GM19238 (cell line): ENCODE measurements around the gene BBX.

Source experiments
- DNase-seq: peaks from one replicate; pipeline ENCODE4 v3.0.0; 2011; ENCODE audit warnings: low spot score; ENCODE audit not compliant: insufficient read length

Gene BBX

DNA sequence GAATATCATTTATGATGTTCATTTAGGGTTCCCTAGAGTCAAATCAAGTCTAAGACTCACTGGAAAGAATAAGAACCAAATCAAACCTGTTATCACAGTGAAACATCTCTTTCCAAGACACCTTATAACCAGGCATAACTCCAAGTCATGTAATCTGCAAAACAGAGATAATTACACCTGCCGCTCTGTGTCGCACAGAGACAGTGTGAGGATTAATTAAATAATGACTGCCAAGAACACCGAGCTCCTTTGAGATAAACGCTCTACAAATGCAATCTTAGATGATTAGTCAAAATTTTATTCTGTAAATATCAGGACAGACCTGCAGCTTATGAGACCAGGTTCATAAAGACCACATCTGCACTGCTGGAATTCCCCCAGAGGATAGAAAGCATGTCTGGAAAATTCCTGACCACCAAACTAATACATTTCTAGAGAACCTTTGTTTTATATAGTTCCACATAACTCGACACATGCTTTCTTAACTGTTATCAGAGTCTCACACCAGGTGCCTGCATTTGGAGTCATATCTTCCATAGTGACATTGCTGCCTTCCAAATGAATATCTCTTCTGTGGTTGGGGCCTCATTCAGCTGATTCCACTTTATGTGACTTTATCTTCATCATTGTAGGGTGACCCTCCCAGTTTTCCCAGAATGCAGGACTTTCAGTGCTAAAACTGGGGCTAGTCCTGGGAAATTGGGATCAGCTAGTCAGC, 315.3 kb downstream of the BBX start:
- DNase-seq: no peak

DNA sequence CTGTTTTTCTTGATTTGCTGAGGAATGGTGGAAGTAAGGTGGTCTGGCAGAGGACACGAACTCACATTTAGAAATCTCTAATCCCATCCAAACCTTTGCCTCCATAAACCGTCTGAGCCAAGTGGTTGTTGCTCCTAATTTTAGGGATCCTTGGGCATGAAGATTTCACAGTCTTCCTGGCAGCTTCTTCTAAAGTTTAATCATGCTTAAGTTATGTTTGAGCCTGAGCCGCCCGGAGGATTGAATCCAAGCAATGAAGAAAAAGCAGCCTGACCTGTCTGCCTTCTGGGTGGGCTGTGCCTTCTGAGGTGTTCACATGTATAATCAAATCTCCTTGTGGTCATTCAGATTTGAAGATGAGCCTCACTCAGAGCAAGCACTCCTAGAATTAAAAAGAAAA, 319.1 kb downstream of the BBX start:
- DNase-seq: no peak

DNA sequence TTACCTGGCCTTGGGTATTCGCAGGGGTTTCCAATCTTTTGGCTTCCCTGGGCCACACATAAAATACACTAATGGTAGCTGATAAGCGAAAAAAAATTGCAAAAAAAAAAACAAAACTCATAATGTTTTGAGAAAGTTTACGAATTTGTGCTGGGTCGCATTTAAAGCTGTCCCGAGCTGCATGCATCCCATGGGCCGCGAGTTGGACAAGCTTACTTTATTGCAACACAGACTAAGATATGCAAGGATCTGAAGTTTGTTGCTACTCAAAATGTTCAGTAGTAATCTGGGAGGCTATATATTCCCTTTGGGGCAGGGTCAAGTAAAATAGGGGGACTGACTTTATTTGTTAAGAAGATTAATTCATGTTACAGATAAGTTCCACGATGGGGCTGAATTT, 320.2 kb downstream of the BBX start:
- no peak for DNase-seq

DNA sequence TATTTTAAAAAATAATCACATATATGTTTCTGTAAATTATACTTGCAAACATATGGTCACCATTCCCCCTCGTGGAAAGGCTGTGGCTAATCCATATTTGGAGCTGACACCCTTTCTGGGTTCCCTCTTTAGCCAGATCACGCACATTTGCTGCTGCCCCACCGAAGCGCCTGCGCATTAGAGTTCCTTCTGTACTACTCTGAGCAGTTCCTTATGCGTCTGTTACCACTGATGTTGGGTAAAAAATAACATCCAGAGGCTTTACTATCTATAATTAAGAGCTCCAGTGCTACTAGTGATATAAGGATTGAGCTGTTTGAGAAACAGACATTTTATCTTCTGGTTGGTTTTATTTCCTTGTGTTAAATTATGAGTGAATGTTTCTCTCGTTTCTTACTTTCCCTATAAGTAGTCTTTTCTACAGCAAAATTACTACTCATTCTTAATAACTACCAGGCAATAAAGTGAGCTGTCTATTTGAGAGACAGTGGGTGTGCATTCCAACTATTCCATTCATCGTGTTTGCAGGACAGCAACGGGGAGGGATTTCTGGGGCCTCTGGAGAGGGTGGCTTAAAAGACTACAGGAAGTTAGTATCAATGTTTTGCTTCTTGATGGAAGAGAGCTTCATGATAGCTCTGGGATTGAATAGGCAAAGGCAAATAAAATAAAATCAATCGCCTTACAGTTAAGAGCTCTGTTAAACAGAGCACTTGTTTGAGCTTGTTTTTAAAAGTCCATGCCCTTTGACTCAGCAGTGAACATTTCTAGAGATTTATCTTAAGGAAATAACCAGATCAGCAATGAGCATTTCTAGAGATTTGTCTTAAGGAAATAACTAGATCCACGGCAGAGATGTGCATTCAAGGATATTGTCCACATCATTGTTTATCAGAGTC, 322.9 kb downstream of the BBX start:
- DNase-seq: no peak

DNA sequence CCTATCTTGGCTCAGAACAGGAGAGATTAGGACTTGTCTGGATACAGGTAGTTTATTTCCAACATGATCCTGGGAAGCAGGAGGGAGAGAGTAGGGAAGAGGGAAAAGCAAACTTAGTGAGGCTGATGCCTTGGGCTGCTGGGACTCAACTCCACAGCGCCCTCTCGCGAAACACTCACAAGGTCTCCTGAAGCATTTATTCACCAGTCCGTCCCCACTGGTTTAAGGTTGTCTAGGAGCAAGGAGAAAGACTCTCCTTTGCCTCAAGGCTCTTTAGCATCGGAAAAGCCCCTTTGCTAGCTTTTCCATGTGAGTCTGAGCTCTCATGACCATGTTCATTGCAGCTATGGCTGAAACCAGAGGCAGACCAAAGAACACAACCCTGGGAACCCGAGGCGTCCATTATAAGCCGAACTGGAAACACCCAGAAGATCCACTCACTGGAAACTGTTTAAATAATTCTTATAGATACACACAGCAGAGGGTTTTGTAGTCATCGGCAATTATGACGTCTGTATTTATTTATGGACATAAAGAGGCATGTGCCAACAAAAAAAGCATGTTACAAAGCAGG, 323.6 kb downstream of the BBX start:
- no peak for DNase-seq

DNA sequence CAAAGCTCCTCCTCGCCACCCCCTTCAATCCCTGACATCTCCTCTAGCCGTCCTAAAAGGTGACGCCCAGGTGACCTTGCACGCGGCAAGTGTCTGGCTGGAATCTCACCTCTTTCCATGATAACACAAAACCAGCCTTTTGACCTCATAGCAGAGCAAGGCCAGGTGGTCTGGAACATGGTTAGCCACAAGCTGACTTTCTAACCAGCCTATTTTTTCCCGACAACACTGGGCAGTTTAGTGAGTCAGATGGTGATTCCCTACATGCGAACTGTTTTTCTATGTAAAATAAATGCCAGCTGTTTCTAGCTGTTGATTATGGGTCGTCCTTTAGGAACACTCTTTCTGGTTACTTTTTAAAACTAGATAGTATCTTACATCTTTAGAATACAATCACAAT, 325.0 kb downstream of the BBX start:
- no peak for DNase-seq

DNA sequence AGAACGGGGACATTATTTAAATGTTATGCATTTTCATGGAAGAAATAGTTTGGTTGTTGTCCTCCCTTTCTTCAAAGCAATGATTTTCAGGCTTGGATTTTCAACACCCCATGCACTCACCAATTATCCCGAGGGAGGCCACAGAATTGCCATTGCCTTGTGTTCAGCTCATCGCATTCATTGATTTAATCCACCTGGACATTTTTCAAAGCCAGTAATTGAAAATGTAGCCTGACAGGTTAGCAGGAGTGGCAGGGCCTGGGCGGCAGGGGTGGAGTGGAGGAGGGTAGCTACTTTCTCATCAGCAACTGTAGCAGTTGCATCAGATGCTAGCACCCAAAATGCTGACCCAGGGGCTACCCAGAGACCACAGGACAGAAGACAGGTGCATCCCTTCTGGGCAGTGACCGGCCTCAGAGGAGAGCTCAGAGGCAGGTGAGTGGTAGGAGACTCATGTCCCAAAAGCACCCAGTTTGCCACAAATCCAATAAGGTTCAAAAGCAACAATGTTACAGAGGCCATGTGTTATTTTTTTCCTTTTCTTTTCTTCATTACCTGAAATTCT, 325.7 kb downstream of the BBX start:
- DNase-seq: no peak

DNA sequence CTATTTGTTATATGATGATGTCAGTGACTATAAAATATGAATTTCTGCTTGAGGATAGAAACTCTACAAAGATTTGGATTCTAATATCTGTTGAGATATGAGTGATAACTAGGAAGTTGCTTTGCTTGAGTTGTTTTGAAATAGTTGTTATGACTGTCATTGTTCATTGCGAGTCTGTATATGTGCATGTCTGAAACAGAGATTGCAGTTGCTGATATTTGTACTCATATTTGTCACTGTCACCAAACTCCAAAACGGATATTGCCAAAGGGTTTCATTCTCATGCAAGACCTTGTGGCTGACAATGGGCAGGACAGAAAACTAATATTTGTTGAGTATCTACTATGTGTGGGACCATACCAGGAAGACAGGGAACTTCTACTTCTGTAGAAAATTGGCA, 327.9 kb downstream of the BBX start:
- no peak for DNase-seq

DNA sequence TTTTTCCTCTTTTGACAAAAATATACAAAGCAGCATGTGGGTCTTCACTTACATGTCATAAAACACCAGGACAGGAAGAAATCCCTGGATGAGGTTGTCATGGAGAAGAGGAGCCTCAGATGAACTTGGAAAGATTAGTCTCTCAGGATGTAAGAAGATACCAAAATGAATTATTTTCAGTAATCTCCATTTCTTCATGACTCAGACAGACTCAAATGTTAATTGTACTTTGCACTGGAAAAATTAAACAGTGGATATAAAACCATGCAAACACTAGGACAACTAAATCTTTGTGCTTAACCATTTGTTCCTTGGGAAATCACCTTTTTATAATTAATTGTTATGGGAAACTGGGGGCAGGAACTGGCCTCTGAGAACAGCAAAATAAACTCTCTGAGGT, 331.1 kb downstream of the BBX start:
- no peak for DNase-seq

DNA sequence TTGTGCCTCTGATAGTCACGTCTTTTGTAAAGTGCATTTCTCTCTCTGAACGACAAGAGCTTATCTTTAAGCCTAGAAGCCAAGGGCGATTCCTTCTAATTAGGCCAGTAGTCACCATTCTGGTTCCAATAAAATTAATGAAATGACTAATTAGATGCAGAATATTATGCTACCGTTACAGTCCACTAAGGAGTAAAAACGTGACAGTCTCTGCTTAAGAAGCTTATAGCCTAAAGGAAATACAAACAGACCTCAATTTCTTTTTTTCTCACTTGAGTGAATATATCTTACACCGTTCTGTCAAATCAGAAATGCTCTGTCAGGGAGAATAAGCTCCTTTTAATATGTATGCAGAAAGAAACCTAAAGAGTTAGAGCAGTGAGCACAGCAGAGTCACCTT, 332.0 kb downstream of the BBX start:
- no peak for DNase-seq

DNA sequence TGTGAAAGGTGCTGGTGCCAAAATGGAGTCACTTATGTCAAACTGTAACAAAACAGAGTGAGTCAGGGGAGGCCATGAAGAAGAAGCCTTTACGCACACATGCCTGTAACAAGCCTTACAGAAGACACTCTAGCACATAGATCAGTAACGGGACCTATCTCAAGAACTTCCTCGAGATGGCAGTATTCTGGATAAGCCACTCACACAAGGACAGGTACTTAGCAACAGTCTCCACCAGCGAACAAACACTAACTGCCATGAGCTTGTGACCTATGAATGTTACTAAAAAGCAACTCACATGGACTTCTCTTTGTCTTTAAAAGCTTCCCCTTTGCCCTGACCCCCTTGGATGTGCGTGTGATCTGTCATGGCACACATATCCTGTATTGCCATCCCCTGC, 332.9 kb downstream of the BBX start:
- DNase-seq: no peak

DNA sequence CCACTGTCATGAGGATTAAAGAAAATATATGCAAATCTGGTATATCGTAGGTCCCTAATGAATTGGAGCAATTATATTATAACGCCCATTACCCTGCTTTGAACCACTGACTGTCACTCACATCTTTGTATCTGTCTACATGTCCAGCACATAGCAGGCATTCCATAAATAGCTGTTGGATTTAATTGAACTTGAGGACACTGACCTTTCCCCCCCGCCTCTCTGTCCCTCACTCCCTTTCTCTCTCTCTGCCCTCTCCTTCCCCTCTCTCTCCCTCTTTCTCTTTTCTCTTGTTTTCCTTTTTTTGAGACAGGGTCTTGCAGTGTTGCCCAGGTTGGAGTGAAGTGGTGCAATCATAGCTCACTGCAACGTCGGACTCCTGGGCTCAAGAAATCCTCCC, 335.1 kb downstream of the BBX start:
- DNase-seq: no peak

DNA sequence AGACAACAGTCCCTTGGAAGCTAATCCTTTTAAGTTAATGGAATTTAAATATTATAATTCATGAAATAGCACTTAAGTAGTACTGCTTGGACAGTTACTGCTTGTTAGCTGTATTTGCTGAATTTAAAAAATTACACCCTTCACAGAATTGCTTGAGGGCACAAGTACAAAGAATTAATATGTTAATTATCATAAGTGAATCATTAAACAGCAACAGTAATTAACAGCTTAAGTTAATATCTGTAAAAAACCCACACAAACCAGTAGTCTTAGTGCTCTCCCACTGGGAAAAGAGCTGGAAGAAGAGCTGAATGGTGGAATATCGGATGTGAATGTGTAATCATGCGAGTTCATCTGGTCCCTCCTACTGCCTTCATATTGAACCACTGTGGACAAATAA, 336.1 kb downstream of the BBX start:
- no peak for DNase-seq
